HEK293T (cell line): ENCODE measurements around the gene TRIM75.

ENCODE experiments used
- FOXM1 ChIP-seq: fragments of 450-650 bp; IDR thresholded peaks from 2 replicates; pipeline ENCODE4 v1.6.1; 2017; ENCODE audit warnings: mild to moderate bottlenecking, borderline replicate concordance
- SUZ12 ChIP-seq: fragments of 450-650 bp; IDR thresholded peaks from 2 replicates; pipeline ENCODE4 v1.6.1; 2016; ENCODE audit warnings: mild to moderate bottlenecking
- TARDBP ChIP-seq: fragments of 450-650 bp; IDR thresholded peaks from 2 replicates; pipeline ENCODE4 v1.6.1; 2016
- ZNF384 ChIP-seq: fragments of 450-650 bp; IDR thresholded peaks from 2 replicates; pipeline ENCODE4 v1.6.1; 2016

GRCh38 chr4:165006456-165006855 lies 47.2 kb upstream of the TRIM75 start:
- TF ChIP-seq SUZ12, result no peak
- TF ChIP-seq TARDBP, result no peak
- no peak for TF ChIP-seq FOXM1
- TF ChIP-seq ZNF384, result no peak
